K562 (cell line): ENCODE measurements around the gene FAM114A1. TPM values are rescaled to one million over a fixed set of nuclear protein-coding genes. Genes with fewer than 3 reads are reported as not detected.

Experiments
- BCL6 ChIP-seq: fragments of 250-450 bp; sonication (Bioruptor Pico); IDR thresholded peaks from 2 replicates; pipeline ENCODE4 v1.4.0; 2020
- NR3C1 ChIP-seq: sonication (generic); formaldehyde crosslinking; IDR thresholded peaks from 2 replicates; pipeline ENCODE4 v1.8.1; 2022; ENCODE audit warnings: missing genetic modification reagents
- RBFOX2 ChIP-seq: fragments of 200-400 bp; formaldehyde crosslinking; IDR thresholded peaks from 2 replicates; pipeline ENCODE4 v1.6.1; 2017; ENCODE audit warnings: low read depth, mild to moderate bottlenecking, low read length, moderate library complexity
- RBM14 ChIP-seq: fragments of 200-400 bp; formaldehyde crosslinking; IDR thresholded peaks from 2 replicates; pipeline ENCODE4 v1.6.1; 2018; ENCODE audit warnings: low read depth, mild to moderate bottlenecking, low read length, moderate library complexity, borderline replicate concordance; ENCODE audit not compliant: insufficient read depth
- SIN3B ChIP-seq: fragments of 450-650 bp; IDR thresholded peaks from 2 replicates; pipeline ENCODE4 v1.6.1; 2017; ENCODE audit warnings: low read depth, mild to moderate bottlenecking, moderate library complexity
- ZBTB17 ChIP-seq: fragments of 450-650 bp; formaldehyde crosslinking; IDR thresholded peaks from 2 replicates; pipeline ENCODE4 v1.4.0; 2020; ENCODE audit warnings: mild to moderate bottlenecking
- ZBTB7A ChIP-seq: IDR thresholded peaks from 2 replicates; pipeline ENCODE4 v1.6.1; 2011; ENCODE audit warnings: low read depth, mild to moderate bottlenecking, low read length, moderate library complexity, borderline replicate concordance; ENCODE audit not compliant: control insufficient read depth
- polyA plus RNA-seq, 8 experiments: library from polyadenylated mRNA; depleted of rRNA in 4 of 8; stranded (reverse) in 5 of 8; unstranded in 3 of 8; fragments of >200 nt; fragmentation: Nextera tagmentation in 2 of 8; fragmentation: Illumina TruSeq in 1 of 8; extraction: Ambion mirVana in 2 of 8; extraction: Trizol in 1 of 8; gene quantifications; 2 replicates each; pipeline versions ENCODE4 v1.2.1 to v1.2.3, GENCODE V29; 2011 to 2014; ENCODE audit warnings: inconsistent platforms in 1 of 8, missing spikeins in 1 of 8
- total RNA-seq, 7 experiments: library from RNA; depleted of rRNA in 6 of 7; stranded (reverse); fragments of >200 nt in 6 of 7; fragmentation: Illumina TruSeq in 2 of 7; extraction: Trizol in 2 of 7; gene quantifications; 2 replicates each; pipeline versions ENCODE4 v1.2.1 to v1.2.3, GENCODE V29; 2011 to 2021; ENCODE audit warnings: low replicate concordance in 1 of 7
- TF ChIP-seq, protein P1 (sequence below): fragments of 450-650 bp; formaldehyde crosslinking; IDR thresholded peaks from 2 replicates; pipeline ENCODE4 v1.4.0; 2020; ENCODE audit warnings: mild to moderate bottlenecking, moderate library complexity
- TF ChIP-seq, protein P2 (sequence below): IDR thresholded peaks from 3 replicates; pipeline ENCODE4 v1.6.1; 2011; ENCODE audit warnings: borderline replicate concordance, mild to moderate bottlenecking, moderate library complexity; ENCODE audit not compliant: insufficient read length; ENCODE audit errors: extremely low read depth

Gene FAM114A1
- total and polyA plus RNA-seq, 9 of the 15 experiments (the other 6 are each of a cell fraction or from before 2014, with no cell fraction given) = 1.8 to 12.0 (median 4.3) TPM

DNA sequence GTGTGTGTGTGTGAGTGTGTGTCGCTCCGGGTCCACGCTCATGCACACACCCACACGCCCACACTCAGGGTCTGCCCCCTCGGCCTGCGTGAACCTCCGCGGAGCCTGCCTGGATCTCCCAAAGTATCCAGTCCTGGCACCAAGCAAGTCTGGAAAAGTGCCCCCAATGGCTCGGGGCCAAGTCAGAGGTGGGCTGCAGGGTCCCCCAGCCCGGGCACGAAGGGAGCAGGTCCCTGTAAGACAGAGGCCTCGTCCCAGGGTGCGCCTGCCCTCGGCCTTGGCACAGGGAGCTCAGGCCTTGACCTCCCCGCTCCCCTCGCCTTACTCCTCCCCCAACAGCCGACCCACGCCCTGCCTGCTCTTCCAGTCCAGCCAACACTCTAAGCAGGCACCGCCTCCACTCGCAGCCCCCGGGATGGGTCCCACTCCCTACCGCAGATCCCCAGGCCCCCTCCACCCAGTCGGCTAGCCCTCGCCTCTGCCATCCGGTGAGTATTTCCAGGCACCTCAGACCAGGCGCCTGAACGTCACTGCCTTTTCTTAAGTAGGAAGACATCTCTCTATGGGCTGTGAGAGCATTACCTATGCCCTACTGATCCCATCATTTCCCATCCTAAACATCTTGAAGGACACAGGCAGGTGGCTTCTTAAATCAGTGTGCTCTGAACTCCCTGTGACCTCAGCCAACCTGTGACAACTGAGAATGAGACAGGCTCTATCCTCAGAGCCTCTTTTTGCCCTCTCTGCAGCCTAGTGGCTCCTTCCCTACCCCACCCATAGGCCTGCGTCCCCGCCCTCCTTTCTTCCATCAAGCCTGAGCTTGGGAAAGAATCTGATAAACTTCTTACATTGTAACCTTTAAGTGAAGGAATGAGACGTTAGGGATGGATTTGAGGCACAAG is 704 bp downstream of the FAM114A1 start (continued):
- TF ChIP-seq, protein P1, sequence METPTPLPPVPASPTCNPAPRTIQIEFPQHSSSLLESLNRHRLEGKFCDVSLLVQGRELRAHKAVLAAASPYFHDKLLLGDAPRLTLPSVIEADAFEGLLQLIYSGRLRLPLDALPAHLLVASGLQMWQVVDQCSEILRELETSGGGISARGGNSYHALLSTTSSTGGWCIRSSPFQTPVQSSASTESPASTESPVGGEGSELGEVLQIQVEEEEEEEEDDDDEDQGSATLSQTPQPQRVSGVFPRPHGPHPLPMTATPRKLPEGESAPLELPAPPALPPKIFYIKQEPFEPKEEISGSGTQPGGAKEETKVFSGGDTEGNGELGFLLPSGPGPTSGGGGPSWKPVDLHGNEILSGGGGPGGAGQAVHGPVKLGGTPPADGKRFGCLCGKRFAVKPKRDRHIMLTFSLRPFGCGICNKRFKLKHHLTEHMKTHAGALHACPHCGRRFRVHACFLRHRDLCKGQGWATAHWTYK = 0 out of 2 replicates have a peak, but pooled peaks have one; percentile 40
- TF ChIP-seq, protein P2, sequence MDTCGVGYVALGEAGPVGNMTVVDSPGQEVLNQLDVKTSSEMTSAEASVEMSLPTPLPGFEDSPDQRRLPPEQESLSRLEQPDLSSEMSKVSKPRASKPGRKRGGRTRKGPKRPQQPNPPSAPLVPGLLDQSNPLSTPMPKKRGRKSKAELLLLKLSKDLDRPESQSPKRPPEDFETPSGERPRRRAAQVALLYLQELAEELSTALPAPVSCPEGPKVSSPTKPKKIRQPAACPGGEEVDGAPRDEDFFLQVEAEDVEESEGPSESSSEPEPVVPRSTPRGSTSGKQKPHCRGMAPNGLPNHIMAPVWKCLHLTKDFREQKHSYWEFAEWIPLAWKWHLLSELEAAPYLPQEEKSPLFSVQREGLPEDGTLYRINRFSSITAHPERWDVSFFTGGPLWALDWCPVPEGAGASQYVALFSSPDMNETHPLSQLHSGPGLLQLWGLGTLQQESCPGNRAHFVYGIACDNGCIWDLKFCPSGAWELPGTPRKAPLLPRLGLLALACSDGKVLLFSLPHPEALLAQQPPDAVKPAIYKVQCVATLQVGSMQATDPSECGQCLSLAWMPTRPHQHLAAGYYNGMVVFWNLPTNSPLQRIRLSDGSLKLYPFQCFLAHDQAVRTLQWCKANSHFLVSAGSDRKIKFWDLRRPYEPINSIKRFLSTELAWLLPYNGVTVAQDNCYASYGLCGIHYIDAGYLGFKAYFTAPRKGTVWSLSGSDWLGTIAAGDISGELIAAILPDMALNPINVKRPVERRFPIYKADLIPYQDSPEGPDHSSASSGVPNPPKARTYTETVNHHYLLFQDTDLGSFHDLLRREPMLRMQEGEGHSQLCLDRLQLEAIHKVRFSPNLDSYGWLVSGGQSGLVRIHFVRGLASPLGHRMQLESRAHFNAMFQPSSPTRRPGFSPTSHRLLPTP = no peak
- 0 out of 2 replicates have a peak, but pooled peaks have one; percentile 30 for TF ChIP-seq ZBTB17 (CRISPR knock-in tag)
- TF ChIP-seq RBFOX2 = peak; percentile 80
- TF ChIP-seq SIN3B = no peak
- 0 out of 2 replicates have a peak, but pooled peaks have one; percentile 41 for TF ChIP-seq RBM14
- 0 out of 2 replicates have a peak, but pooled peaks have one; percentile 6 for TF ChIP-seq ZBTB7A
- no peak for TF ChIP-seq BCL6
- no peak for TF ChIP-seq NR3C1 (CRISPR knock-in tag)
